H7 (cell line): ENCODE results near the gene TGM2. TPM values are rescaled to one million over a fixed set of nuclear protein-coding genes. Genes with fewer than 3 reads are reported as not detected.

Experiments used
- DNase-seq: peaks from one replicate; pipeline ENCODE4 v3.0.0; 2012
- H3K27me3 ChIP-seq: 2 replicates; pipeline ENCODE4 v1.6.0; 2011; ENCODE audit warnings: mild to moderate bottlenecking, low read length; ENCODE audit not compliant: control insufficient read depth, insufficient read depth
- H3K36me3 ChIP-seq: replicated peaks from 2 replicates; pipeline ENCODE4 v1.5.1; 2011; ENCODE audit warnings: low read length; ENCODE audit not compliant: control insufficient read depth, insufficient read depth
- H3K4me3 ChIP-seq: 2 replicates; pipeline ENCODE4 v1.5.1; 2011; ENCODE audit warnings: low read depth, mild to moderate bottlenecking, control low read depth, low read length, moderate library complexity; ENCODE audit not compliant: insufficient read depth
- total RNA-seq: library from RNA; depleted of rRNA; stranded (reverse); fragments of >200 nt; shearing (Covaris generic); gene quantifications from 2 replicates; pipeline ENCODE4 v1.2.3, GENCODE V29; 2014

TGM2 gene
- total RNA-seq, 1 experiment from 2014 or later = 0.83 TPM

DNA sequence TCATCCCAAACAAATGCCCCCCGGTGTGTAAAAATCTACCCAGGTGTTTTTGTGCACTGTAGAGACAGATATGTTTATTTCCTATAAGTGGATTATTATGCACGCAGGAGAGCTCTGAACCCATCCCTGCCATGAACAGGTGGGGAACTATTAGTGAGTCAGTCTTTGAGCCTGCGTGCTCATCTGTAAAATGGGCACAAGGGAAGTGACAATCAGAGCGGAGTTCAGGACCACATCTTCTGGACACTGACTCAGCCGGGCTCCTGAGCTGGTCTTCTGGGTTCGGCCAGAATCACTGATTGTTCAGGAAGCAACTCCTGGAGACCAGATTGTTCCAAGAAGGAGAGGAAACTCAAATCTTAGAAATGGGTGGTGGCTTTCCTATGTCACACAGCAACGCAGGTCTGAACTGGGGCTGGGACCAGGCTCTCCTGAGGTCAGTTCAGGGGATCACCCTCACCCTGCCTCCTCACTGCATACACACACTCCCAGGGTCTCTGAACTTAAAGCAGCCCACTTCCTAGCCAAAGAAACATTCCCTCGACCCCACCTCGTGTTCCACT lies 27.3 kb upstream of the TGM2 start:
- Histone ChIP-seq H3K36me3 (no peaks in the 10 kb centered on the region), H3K27me3 (no peaks in the 10 kb centered on the region), H3K4me3 (no peak overlapping the region)
- DNase-seq = no peak

DNA sequence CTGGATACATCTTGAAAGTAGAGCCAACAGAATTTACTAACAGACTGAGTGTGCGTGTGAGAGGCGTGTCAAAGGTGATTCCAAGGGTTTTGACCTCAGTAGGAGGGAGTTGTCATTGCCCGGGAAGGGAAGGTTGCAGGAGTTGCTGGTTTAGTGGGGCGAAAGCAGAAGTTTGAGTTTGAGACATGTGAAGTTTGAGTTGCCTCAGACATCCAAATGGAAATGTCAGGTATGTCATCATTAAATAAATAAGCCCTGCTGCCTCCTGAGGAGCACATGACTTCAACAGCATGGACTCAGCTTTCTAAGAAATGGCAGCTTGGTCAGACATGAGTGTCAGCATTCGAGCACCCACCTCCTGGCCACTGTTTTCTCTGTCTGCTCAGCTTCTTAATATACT lies 26.6 kb upstream of the TGM2 start:
- no peaks in the 10 kb centered on the region for H3K27me3 ChIP-seq
- DNase-seq = no peak
- no peaks in the 10 kb centered on the region for H3K36me3 ChIP-seq
- H3K4me3 ChIP-seq = no peak overlapping the region

DNA sequence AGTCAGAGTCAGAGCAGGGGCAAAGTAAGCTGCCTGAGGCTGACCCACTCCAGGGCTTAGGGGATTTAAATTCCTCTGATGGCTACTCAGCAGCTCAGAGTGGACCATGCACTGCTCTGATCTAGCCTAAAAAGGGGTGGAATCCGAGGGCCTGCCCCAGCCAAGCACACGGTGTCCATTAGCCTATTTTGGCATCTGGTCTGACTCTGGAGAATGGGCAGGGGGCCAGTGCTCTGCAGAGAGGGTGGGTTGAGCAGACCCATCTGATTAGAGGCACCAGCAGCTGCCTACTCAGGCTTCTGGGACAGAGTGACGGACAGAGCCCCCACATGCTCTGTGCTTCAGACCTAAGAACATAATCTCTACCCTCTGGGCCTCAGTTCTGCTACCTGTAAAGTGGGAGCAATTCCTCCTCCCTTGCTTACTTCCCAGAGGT lies 25.9 kb upstream of the TGM2 start:
- DNase-seq = no peak
- Histone ChIP-seq H3K4me3 (no peak overlapping the region), H3K27me3 (no peaks in the 10 kb centered on the region), H3K36me3 (no peaks in the 10 kb centered on the region)

DNA sequence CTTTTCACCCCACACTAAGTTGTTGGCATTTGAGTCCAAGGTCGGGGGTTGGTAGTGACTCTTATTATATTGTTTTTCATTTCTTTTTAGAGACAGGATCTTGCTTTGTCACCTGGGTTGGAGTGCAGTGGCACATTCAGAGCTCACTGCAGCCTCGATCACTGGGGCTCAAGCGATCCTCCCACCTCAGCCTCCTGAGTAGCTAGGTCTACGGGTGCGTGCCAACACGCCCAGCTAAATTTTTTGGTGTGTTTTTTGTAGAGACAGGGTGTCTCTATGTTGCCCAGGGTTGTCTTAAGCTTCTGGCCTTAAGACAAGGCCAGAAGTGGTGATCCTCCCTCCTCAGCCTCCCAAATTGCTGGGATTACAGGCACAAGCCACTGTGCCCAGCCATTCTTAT lies 25.1 kb upstream of the TGM2 start:
- Histone ChIP-seq H3K4me3 (no peak overlapping the region), H3K36me3 (no peaks in the 10 kb centered on the region), H3K27me3 (no peaks in the 10 kb centered on the region)
- DNase-seq = no peak

DNA sequence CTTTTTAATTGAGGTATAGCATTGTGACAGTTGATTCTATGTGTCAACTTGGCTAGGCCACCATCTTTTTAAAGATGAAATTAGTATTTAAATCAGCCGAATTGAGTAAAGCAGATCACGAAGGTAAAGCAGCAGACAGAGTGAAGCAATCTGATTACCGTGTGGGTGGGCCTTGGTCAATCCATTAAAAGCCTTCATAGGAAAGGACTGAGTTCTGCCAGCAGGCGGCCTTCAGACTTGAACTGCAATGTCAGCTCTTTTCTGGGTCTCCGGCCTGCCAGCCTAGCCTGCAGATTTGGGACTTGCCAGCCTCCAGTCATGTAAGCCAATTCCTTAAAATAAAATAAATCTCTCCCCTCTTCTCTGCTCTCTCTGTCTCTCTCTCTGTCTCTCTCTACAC lies 22.4 kb upstream of the TGM2 start:
- Histone ChIP-seq H3K27me3 (no peaks in the 10 kb centered on the region), H3K36me3 (no peaks in the 10 kb centered on the region), H3K4me3 (no peak overlapping the region)
- DNase-seq = peak; percentile 54

DNA sequence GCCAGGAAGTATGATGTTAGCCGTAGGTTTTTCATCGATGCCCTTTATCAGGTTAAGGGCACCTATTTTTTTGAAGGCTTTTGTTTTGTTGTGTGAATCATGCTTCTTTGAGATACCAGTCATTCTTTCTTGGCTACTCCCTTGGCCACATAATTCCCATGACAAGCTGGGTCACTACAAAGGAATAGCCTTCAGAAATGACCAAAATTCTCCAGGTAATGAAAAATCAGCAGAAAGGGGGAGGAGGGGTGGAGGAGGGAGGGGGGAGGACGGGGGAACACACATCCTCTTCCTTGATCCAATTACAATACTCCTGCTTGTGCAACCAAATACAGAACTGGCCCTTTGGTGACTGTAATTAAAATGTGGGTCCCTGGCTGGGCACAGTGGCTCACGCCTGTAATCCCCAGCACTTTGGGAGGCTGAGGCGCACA lies 21.7 kb upstream of the TGM2 start:
- Histone ChIP-seq H3K27me3 (no peaks in the 10 kb centered on the region), H3K4me3 (no peak overlapping the region), H3K36me3 (no peaks in the 10 kb centered on the region)
- DNase-seq = no peak

DNA sequence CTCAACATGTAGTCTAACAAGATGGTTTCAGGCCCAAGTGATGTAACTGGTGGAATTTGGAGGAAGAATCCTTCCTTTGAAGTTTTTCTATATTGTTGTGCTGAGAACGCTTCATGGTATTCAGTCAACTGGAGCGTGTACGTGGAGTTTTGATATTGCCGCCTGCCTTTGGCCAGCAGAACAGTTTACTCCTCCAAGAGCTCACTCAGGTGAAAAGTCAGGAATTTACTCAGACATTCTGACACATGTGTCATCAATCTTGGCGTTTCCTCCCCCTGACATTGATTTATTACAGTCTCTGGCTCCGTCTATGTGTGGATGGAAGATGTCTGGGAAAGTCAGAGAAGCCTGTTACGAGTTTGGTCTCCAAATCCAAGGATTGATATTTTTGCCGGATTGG lies 19.0 kb upstream of the TGM2 start:
- Histone ChIP-seq H3K27me3 (no peaks in the 10 kb centered on the region), H3K36me3 (no peaks in the 10 kb centered on the region), H3K4me3 (no peak overlapping the region)
- DNase-seq = no peak

DNA sequence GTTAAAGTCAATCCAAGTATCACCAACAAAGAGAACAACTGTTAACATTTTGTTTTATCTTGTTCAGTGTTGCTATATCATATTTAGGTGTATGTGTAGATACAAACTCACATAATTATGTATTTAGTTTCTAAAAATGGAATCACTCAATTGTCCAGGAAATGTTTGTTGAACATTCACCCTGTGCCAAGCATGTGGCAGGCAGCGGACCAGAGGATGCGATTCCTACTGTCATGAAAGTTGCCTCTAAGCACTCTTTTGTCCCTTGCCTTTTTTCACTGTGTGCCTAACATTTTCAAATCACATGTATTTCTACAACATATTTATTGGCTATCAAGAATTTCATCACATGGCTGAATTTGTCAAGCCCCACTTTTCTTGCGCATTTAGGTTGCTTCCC lies 16.9 kb upstream of the TGM2 start:
- no peaks in the 10 kb centered on the region for H3K27me3 ChIP-seq
- no peak overlapping the region for H3K4me3 ChIP-seq
- H3K36me3 ChIP-seq = no peaks in the 10 kb centered on the region
- DNase-seq = no peak

DNA sequence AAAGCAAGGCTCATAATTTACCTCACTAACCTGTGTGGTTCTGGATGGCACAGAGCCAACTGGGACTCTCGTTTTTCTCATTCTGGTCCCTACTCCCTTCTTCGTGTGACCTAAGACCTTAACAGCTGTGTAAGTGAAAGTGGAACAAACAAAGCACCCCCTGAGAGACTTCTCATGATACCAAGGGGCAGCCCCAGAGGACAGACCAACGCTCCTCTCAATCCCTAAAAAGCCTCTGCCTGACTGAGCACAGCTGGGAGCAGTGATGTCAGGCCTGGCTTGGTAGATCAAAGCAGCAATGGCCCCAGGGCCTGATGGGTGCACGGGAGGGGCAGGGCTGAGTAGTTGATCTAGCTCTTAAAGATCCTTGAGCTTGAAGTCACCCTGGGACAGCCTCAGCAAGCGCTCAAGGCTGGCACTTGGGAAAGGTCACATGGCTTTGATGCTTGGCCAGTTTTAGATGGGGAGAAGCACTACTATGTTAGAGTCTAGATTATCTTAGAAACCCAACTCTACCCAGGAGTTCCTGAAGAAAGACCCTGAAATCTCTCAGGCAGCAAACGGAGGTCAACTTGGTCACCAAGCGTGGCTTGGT lies 16.2 kb upstream of the TGM2 start:
- DNase-seq = no peak
- Histone ChIP-seq H3K27me3 (no peaks in the 10 kb centered on the region), H3K4me3 (no peak overlapping the region), H3K36me3 (no peaks in the 10 kb centered on the region)

DNA sequence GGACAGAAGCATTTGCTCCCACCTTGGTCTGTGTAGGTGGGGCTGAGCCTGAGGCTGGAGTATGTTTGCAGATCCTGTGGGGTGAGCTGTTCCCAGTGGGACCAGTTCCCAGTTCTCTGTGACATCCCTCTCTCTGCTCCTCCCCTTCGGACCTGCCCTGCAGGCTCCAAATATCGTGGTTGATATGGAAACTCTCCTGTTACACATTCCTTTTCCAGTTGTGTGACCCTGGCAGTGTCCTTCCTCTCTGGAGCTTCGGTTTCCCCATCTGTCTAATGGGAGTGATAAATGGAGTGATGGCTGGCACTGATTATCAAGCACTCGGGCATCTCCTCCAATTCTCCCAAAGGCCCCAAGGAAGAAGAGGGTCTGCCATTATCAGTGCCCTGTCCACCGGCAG lies 15.7 kb upstream of the TGM2 start:
- Histone ChIP-seq H3K4me3 (no peak overlapping the region), H3K36me3 (no peaks in the 10 kb centered on the region), H3K27me3 (no peaks in the 10 kb centered on the region)
- no peak for DNase-seq

DNA sequence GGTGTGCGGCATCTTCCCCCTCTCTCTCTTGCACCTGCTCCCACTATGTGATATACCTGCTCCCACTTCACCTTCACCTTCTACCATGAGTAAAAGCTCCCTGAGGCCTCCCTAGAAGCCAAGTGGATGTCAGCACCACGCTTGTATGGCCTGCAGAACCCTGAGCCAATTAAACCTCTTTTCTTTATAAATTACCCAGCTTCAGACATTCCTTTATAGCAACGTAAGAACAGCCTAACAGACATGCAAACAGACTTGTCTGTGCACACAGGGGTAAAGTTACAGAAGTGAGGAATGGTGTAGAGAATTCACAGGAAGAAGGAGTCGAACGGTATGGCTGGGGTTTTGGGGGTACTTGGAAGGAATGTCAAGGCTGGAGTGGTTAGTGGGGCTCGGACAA lies 14.8 kb upstream of the TGM2 start:
- no peaks in the 10 kb centered on the region for H3K36me3 ChIP-seq
- H3K27me3 ChIP-seq = no peaks in the 10 kb centered on the region
- DNase-seq = no peak
- no peak overlapping the region for H3K4me3 ChIP-seq

DNA sequence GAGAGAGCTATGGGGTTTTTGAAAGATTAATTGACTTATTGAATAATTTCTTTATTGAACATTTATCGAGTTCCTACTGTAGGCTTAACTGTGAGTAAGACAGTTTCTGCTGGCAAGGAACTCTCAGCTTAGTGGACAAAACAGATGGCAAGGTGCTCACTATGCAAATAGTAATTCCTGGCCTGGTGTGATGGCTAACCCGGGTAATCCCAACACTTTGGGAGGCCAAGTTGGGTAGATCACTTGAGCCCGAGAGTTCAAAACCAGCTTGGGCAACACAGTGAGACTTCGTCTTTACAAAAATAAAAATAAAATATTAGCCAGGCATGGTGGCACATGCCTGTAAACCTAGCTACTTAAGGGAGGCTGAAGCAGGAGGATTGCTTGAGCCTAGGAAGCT lies 13.5 kb upstream of the TGM2 start:
- Histone ChIP-seq H3K27me3 (no peaks in the 10 kb centered on the region), H3K4me3 (no peak overlapping the region), H3K36me3 (no peaks in the 10 kb centered on the region)
- DNase-seq = no peak

DNA sequence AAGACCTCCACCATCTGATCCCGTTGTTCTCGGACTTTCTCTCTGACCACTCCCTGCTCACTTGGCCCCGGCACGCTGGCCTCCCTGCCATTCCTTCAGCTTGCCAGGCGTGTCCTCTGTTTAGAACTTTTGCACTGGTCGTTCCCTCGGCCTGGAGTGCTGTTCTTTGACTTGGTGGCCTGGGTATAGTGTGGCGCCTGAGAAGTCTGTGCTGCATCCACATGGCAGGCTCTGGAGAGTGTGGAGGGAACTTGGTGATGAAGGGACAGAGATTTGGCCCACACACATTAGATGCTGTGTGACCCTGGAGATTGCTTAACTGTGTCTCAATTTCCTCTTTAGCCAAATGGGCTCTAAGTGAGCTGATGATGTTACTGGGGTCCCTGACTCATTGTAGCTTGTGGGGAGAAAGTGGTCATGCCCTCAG lies 13.0 kb upstream of the TGM2 start:
- H3K36me3 ChIP-seq = no peaks in the 10 kb centered on the region
- no peak overlapping the region for H3K4me3 ChIP-seq
- DNase-seq = no peak
- H3K27me3 ChIP-seq = no peaks in the 10 kb centered on the region

DNA sequence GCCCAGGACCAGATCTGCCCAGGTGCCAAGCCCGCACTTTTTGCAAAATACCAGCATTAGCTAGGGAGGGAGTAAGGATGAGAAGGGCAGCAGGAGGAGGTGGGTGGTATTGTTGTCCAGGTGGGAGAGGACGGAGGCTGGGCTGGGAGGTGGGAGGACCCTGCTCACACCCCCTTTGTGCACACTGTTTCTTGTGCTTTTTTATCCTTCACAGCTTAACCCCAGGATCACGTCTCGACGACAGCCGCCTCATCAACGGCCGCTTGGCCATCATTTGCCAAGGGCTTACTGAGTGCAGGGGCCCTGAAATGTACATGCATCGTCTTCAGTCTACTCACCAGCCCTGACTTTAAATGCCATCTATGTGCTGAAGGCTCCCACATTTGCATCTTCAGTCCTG lies 12.1 kb upstream of the TGM2 start:
- Histone ChIP-seq H3K27me3 (no peaks in the 10 kb centered on the region), H3K4me3 (no peak overlapping the region), H3K36me3 (no peaks in the 10 kb centered on the region)
- DNase-seq = no peak

DNA sequence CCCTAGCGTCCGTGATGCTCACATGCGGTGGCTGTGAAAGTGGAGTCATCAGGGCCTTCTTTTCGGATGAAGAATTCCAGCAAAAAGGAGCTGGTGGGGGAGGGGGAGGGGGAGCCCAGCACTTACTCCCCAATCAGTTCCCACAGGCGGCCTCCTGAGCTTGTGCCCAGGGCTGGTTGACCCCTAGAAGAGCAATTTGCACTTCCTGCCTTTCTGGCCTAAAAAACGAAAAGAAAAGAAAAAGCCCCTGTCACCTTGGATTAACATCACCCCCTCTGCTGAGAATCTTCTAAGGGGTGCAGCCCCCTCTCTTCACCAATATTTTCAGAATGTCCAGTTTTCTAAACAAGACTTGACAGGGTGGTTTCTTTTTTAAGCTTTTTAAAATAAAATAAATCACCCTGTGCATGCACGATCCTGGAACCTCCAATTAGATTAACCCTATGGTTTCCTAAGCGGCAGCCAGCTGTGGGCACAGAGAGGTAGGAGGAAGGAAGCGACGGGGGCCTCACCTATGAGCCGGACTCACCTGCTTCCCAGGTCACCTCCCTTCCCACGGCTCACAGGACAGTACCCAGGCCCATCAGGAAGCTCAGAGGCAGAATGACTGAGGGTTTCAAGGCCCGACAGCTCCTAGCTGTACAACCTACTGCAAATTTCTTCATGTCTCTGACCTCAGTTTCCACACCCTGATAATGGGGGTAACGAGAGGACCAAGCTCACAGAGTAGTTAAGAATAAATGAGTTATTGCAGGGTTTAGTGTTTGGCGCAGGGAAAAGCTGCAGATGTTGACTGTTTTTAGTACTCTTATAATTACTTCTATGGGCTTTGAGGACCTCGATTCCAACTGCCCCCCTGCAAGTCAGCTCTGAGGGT lies 10.5 kb upstream of the TGM2 start:
- Histone ChIP-seq H3K27me3 (no peaks in the 10 kb centered on the region), H3K36me3 (no peaks in the 10 kb centered on the region), H3K4me3 (no peak overlapping the region)
- DNase-seq = no peak
